ENCODE measurements around the gene EGF. TPM values are rescaled to one million over a fixed set of nuclear protein-coding genes. Genes with fewer than 3 reads are reported as not detected.
A peak's percentile ranks its signal among the peaks of the same experiment; 100 is the strongest.

EGF gene
- polyA plus RNA-seq, 2 of the 4 experiments (the other 2 are of a cell fraction) = 0.59 to 0.98 TPM

- TF ChIP-seq MAFK (IDR thresholded peaks at IDR 0.05; ENCODE audit: partially characterized antibody) = no peak
- no peak for TF ChIP-seq FOSB (CRISPR knock-in tag; IDR thresholded peaks at IDR 0.05)
- TF ChIP-seq EHMT2 (IDR thresholded peaks at IDR 0.05; ENCODE audit: low read depth) = no peak
- TF ChIP-seq GATA3 (IDR thresholded peaks at IDR 0.05; ENCODE audit: borderline replicate concordance) = no peak
- TF ChIP-seq EP300 (IDR thresholded peaks at IDR 0.05) = no peak
Observed at GRCh38 chr4:109981936-109982335, 69.3 kb downstream of the EGF start (continued).

GRCh38 chr4:109982521-109982920 is 69.8 kb downstream of the EGF start:
- Histone ChIP-seq H3K4me1 (no peaks in the 10 kb centered on the region), H3K27ac (no peak overlapping the region), H3K9me3 (no peaks in the 10 kb centered on the region), H3K4me3 (no peak overlapping the region), H3K4me2 (no peak overlapping the region)
- DNase-seq (ENCODE audit: low read depth in 1 of 2, low spot score in 1 of 2) (no peak), FAIRE-seq (no peak), ATAC-seq (no peak)
- no peak for TF ChIP-seq BCL3 (IDR thresholded peaks at IDR 0.05)
- TF ChIP-seq PHF8 (IDR thresholded peaks at IDR 0.05; ENCODE audit: borderline replicate concordance, low read depth) = no peak
- TF ChIP-seq RNF2 (IDR thresholded peaks at IDR 0.05; ENCODE audit: borderline replicate concordance, low read depth) = no peak
- TF ChIP-seq KDM5A (IDR thresholded peaks at IDR 0.05) = no peak
- no peak for TF ChIP-seq GATA3 (IDR thresholded peaks at IDR 0.05; ENCODE audit: borderline replicate concordance)
- POLR2A ChIA-PET = no interaction called here
- WGBS (ENCODE audit: missing lambda C conversion rate) = 81% methylated on average over 3 of the region's 3 CpGs
- CTCF ChIA-PET = interaction anchor here (1.1 kb wide), 1 partner anchor 556 kb away, joined by 3 read pairs; no protein-coding TSS in a partner anchor

GRCh38 chr4:109985993-109986974 is 73.6 kb downstream of the EGF start:
- Histone ChIP-seq H3K27ac (no peak overlapping the region), H3K4me1 (peaks cover 8% of the 10 kb centered on the region; the same call in 1 of the 3 replicates), H3K4me2 (no peak overlapping the region), H3K4me3 (no peak overlapping the region), H3K9me3 (no peaks in the 10 kb centered on the region)
- TF ChIP-seq KDM1A (IDR thresholded peaks at IDR 0.05; ENCODE audit: low read depth) (no peak), ESRRA (IDR thresholded peaks at IDR 0.05; ENCODE audit: borderline replicate concordance, low read length) (no peak), HOXA7 (CRISPR knock-in tag; IDR thresholded peaks at IDR 0.05) (no peak), HES2 (IDR thresholded peaks at IDR 0.05) (no peak), RFX5 (IDR thresholded peaks at IDR 0.05) (no peak), SREBF2 (IDR thresholded peaks at IDR 0.05) (no peak), NPAS2 (CRISPR knock-in tag; IDR thresholded peaks at IDR 0.05; ENCODE audit: borderline replicate concordance) (no peak), CBX2 (IDR thresholded peaks at IDR 0.05; ENCODE audit: borderline replicate concordance, low read depth) (no peak), EHMT2 (IDR thresholded peaks at IDR 0.05; ENCODE audit: low read depth) (no peak)
- FAIRE-seq (no peak), DNase-seq (ENCODE audit: low read depth in 1 of 2, low spot score in 1 of 2) (no peak), ATAC-seq (no peak)
- ChIA-PET CTCF (interaction anchor here (1.5 kb wide), 1 partner anchor 12 kb away, joined by 3 read pairs; no protein-coding TSS in a partner anchor), POLR2A (no interaction called here)
- WGBS (ENCODE audit: missing lambda C conversion rate) = 87% methylated on average over 4 of the region's 4 CpGs

- WGBS (ENCODE audit: missing lambda C conversion rate) = 25% methylated on average over 13 of the region's 13 CpGs
- POLR2A ChIA-PET = no interaction called here
- ATAC-seq = peak; percentile 59 to 76; a peak in 5 of 6 replicates
Observed at GRCh38 chr4:109989044-109989443, 76.4 kb downstream of the EGF start.

More at GRCh38 chr4:109989044-109989443, 76.4 kb downstream of the EGF start:
- Histone ChIP-seq H3K9me3 (no peaks in the 10 kb centered on the region), H3K4me1 (peaks cover 8% of the 10 kb centered on the region; the same call in 1 of the 3 replicates), H3K27ac (no peak overlapping the region), H3K4me3 (no peak overlapping the region), H3K4me2 (peak overlapping the region; percentile 57)
- DNase-seq (ENCODE audit: low read depth in 1 of 2, low spot score in 1 of 2) = peak in 1 of 2 experiments; percentile 70
- peak in 1 of 2 experiments; percentile 54; a peak in 2 of 4 replicates for TF ChIP-seq CEBPB (IDR thresholded peaks at IDR 0.05)
- TF ChIP-seq ZFP36 (IDR thresholded peaks at IDR 0.05; ENCODE audit: borderline replicate concordance, partially characterized antibody) = no peak
- TF ChIP-seq FOSL2 (IDR thresholded peaks at IDR 0.05) = no peak
- TF ChIP-seq FOSL2 (CRISPR knock-in tag; IDR thresholded peaks at IDR 0.05) = peak; percentile 27; the same call in 1 of the 2 replicates
- CTCF ChIA-PET = interaction anchor here (0.5 to 1.8 kb wide), 6 partner anchors 11 to 1221 kb away, joined by 3 to 5 read pairs (median 4); no protein-coding TSS in a partner anchor
- no peak for FAIRE-seq
